HepG2 (cell line): ENCODE results near the gene TECTB. TPM values are rescaled to one million over a fixed set of nuclear protein-coding genes. Genes with fewer than 3 reads are reported as not detected.

ENCODE experiments used
- ATF1 ChIP-seq: IDR thresholded peaks from 2 replicates; pipeline ENCODE4 v1.6.1; 2016; ENCODE audit warnings: mild to moderate bottlenecking, control low read depth
- CBX2 ChIP-seq, 2 experiments: fragments of 200-600 bp in 1 of 2; sonication (generic); formaldehyde crosslinking in 1 of 2; IDR thresholded peaks; 2 replicates each; pipeline versions ENCODE4 v1.7.0 to v1.8.1; 2018 to 2022; ENCODE audit warnings: low read depth in 2 of 2, low read length in 1 of 2, mild to moderate bottlenecking in 1 of 2, missing genetic modification reagents in 1 of 2
- CBX5 ChIP-seq: sonication (generic); formaldehyde crosslinking; IDR thresholded peaks from 2 replicates; pipeline ENCODE4 v1.4.0; 2020; ENCODE audit warnings: missing genetic modification reagents, borderline replicate concordance
- CC2D1A ChIP-seq: sonication (generic); formaldehyde crosslinking; IDR thresholded peaks from 2 replicates; pipeline ENCODE4 v1.8.1; 2023; ENCODE audit warnings: mild to moderate bottlenecking, missing genetic modification reagents
- CENPT ChIP-seq: sonication (generic); formaldehyde crosslinking; IDR thresholded peaks from 2 replicates; pipeline ENCODE4 v1.8.0; 2022; ENCODE audit warnings: low read depth, mild to moderate bottlenecking, moderate library complexity, missing genetic modification reagents
- CENPX ChIP-seq: sonication (generic); formaldehyde crosslinking; IDR thresholded peaks from 2 replicates; pipeline ENCODE4 v1.9.0; 2021; ENCODE audit warnings: mild to moderate bottlenecking, missing genetic modification reagents, moderate library complexity
- FOXM1 ChIP-seq: sonication (generic); formaldehyde crosslinking; IDR thresholded peaks from 2 replicates; pipeline ENCODE4 v1.5.0; 2020; ENCODE audit warnings: missing genetic modification reagents
- HOXA7 ChIP-seq: sonication (generic); formaldehyde crosslinking; IDR thresholded peaks from 2 replicates; pipeline ENCODE4 v1.8.1; 2022; ENCODE audit warnings: mild to moderate bottlenecking, missing genetic modification reagents, moderate library complexity
- JUNB ChIP-seq: sonication (generic); formaldehyde crosslinking; IDR thresholded peaks from 2 replicates; pipeline ENCODE4 v1.8.0; 2022; ENCODE audit warnings: missing genetic modification reagents, mild to moderate bottlenecking, borderline replicate concordance
- MAF1 ChIP-seq: sonication (generic); formaldehyde crosslinking; IDR thresholded peaks from 2 replicates; pipeline ENCODE4 v1.5.0; 2020; ENCODE audit warnings: missing genetic modification reagents, borderline replicate concordance
- NR3C1 ChIP-seq: sonication (generic); formaldehyde crosslinking; IDR thresholded peaks from 2 replicates; pipeline ENCODE4 v1.4.0; 2020; ENCODE audit warnings: missing genetic modification reagents
- PTBP1 ChIP-seq: fragments of 200-400 bp; formaldehyde crosslinking; IDR thresholded peaks from 2 replicates; pipeline ENCODE4 v1.6.1; 2018; ENCODE audit warnings: low read length, low read depth; ENCODE audit not compliant: poor library complexity, severe bottlenecking
- SMC3 ChIP-seq: IDR thresholded peaks from 2 replicates; pipeline ENCODE4 v1.6.1; 2011; ENCODE audit warnings: low read length, improper control_type of control experiment
- SRF ChIP-seq: IDR thresholded peaks from 2 replicates; pipeline ENCODE4 v1.6.1; 2011; ENCODE audit warnings: mild to moderate bottlenecking, low read depth, low read length, moderate library complexity
- SRSF1 ChIP-seq: fragments of 200-400 bp; formaldehyde crosslinking; optimal IDR thresholded peaks from 2 replicates; pipeline ENCODE3; 2017; ENCODE audit warnings: mild to moderate bottlenecking, low read depth, low read length, moderate library complexity
- SSRP1 ChIP-seq: IDR thresholded peaks from 2 replicates; pipeline ENCODE4 v1.6.1; 2016; ENCODE audit warnings: control low read depth
- WIZ ChIP-seq: sonication (generic); formaldehyde crosslinking; IDR thresholded peaks from 2 replicates; pipeline ENCODE4 v1.5.1; 2020; ENCODE audit warnings: mild to moderate bottlenecking, missing genetic modification reagents
- ZFP62 ChIP-seq: sonication (generic); formaldehyde crosslinking; IDR thresholded peaks from 2 replicates; pipeline ENCODE4 v1.4.0; 2020; ENCODE audit warnings: missing genetic modification reagents
- ZNF432 ChIP-seq: sonication (generic); formaldehyde crosslinking; IDR thresholded peaks from 2 replicates; pipeline ENCODE4 v1.5.0; 2020; ENCODE audit warnings: missing genetic modification reagents, mild to moderate bottlenecking, borderline replicate concordance
- ZNF468 ChIP-seq: sonication (generic); formaldehyde crosslinking; IDR thresholded peaks from 2 replicates; pipeline ENCODE4 v1.8.0; 2022; ENCODE audit warnings: mild to moderate bottlenecking, moderate library complexity, missing genetic modification reagents
- ZNF549 ChIP-seq: sonication (generic); formaldehyde crosslinking; IDR thresholded peaks from 2 replicates; pipeline ENCODE4 v1.5.0; 2020; ENCODE audit warnings: missing genetic modification reagents
- ZNF619 ChIP-seq: sonication (generic); formaldehyde crosslinking; IDR thresholded peaks from 2 replicates; pipeline ENCODE4 v1.4.0; 2020; ENCODE audit warnings: mild to moderate bottlenecking, missing genetic modification reagents
- ZNF780A ChIP-seq: sonication (generic); formaldehyde crosslinking; IDR thresholded peaks from 2 replicates; pipeline ENCODE4 v1.8.0; 2022; ENCODE audit warnings: mild to moderate bottlenecking, missing genetic modification reagents, moderate library complexity
- polyA plus RNA-seq, 8 experiments: library from polyadenylated mRNA; depleted of rRNA in 3 of 8; stranded (reverse) in 7 of 8; unstranded in 1 of 8; fragments of >200 nt; fragmentation: Illumina TruSeq in 4 of 8; extraction: Trizol in 4 of 8; gene quantifications; 2 replicates each; pipeline versions ENCODE4 v1.2.1 to v1.2.3, GENCODE V29; 2011 to 2016; ENCODE audit warnings: low read depth in 4 of 8, missing spikeins in 1 of 8, mixed read lengths in 1 of 8; ENCODE audit not compliant: insufficient read depth in 1 of 8
- total RNA-seq, 5 experiments: library from RNA; depleted of rRNA; stranded (reverse); fragments of >200 nt; fragmentation: Illumina TruSeq; extraction: Trizol; gene quantifications; 2 replicates each; pipeline ENCODE4 v1.2.3, GENCODE V29; 2016; ENCODE audit warnings: low read depth in 1 of 5
- TF ChIP-seq, protein P1 (sequence below): IDR thresholded peaks from 2 replicates; pipeline ENCODE4 v1.6.1; 2016; ENCODE audit warnings: mild to moderate bottlenecking, missing biosample characterization, missing genetic modification reagents
- TF ChIP-seq, protein P2 (sequence below): sonication (generic); formaldehyde crosslinking; IDR thresholded peaks from 2 replicates; pipeline ENCODE4 v1.8.0; 2022; ENCODE audit warnings: mild to moderate bottlenecking, missing genetic modification reagents; ENCODE audit not compliant: insufficient replicate concordance
- TF ChIP-seq, protein P3 (sequence below): sonication (generic); formaldehyde crosslinking; IDR thresholded peaks from 2 replicates; pipeline ENCODE4 v1.4.0; 2020; ENCODE audit warnings: mild to moderate bottlenecking, missing genetic modification reagents
- TF ChIP-seq, protein P4 (sequence below): sonication (generic); formaldehyde crosslinking; IDR thresholded peaks from 2 replicates; pipeline ENCODE4 v1.5.0; 2020; ENCODE audit warnings: missing genetic modification reagents, mild to moderate bottlenecking, borderline replicate concordance
- TF ChIP-seq, protein P5 (sequence below): sonication (generic); formaldehyde crosslinking; IDR thresholded peaks from 2 replicates; pipeline ENCODE4 v1.8.0; 2022; ENCODE audit warnings: mild to moderate bottlenecking, missing genetic modification reagents, moderate library complexity

Gene TECTB
- total and polyA plus RNA-seq, 2 of the 13 experiments (the other 11 are each of a cell fraction or from before 2014, with no cell fraction given), result 0.78 to 1.8 TPM

DNA sequence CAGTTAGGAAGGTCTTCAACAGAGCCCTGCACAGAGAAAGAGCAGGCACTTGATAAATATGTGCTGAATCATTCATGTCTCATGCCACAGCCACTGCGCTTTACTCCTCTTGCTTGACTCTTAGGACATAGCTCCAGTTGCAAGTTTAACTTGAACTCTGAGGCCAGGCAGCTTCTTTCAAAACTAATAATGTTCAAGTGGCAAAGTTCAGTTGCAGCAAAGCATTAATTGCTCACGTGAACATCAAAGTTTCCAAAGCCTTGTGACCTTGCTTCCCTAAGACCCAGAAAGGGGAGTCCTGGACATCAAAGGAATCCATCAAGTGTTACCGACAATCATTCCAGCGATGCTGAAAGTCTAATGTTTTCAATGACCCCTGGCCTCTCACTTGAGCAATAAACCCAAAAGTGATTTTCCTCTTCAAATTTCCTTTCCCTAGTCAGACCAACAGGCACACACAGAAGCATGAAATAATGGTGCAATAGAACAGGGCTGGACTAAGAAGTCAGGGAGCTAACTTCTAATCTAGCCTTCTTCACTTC is 21.8 kb upstream of the TECTB start (continued):
- TF ChIP-seq, protein P1, sequence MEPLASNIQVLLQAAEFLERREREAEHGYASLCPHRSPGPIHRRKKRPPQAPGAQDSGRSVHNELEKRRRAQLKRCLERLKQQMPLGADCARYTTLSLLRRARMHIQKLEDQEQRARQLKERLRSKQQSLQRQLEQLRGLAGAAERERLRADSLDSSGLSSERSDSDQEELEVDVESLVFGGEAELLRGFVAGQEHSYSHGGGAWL (CRISPR knock-in tag), result peak; percentile 29; the same call in 1 of the 2 replicates
- TF ChIP-seq ZFP62 (CRISPR knock-in tag), result no peak
- peak; percentile 70; the same call in 1 of the 2 replicates for TF ChIP-seq ATF1 (CRISPR knock-in tag)
- no peak for TF ChIP-seq PTBP1
- no peak for TF ChIP-seq ZNF619 (CRISPR knock-in tag)
- no peak for TF ChIP-seq ZNF780A
- no peak; the same call in 1 of the 2 replicates for TF ChIP-seq WIZ (CRISPR knock-in tag)
- TF ChIP-seq ZNF468 (CRISPR knock-in tag), result no peak
- TF ChIP-seq, protein P2, sequence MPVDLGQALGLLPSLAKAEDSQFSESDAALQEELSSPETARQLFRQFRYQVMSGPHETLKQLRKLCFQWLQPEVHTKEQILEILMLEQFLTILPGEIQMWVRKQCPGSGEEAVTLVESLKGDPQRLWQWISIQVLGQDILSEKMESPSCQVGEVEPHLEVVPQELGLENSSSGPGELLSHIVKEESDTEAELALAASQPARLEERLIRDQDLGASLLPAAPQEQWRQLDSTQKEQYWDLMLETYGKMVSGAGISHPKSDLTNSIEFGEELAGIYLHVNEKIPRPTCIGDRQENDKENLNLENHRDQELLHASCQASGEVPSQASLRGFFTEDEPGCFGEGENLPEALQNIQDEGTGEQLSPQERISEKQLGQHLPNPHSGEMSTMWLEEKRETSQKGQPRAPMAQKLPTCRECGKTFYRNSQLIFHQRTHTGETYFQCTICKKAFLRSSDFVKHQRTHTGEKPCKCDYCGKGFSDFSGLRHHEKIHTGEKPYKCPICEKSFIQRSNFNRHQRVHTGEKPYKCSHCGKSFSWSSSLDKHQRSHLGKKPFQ (CRISPR knock-in tag), result no peak
- TF ChIP-seq FOXM1, result no peak
- no peak for TF ChIP-seq SRF
- no peak for TF ChIP-seq NR3C1 (CRISPR knock-in tag)
- no peak for TF ChIP-seq CENPT (CRISPR knock-in tag)
- TF ChIP-seq SSRP1, result no peak
- no peak for TF ChIP-seq ZNF549 (CRISPR knock-in tag)
- no peak for TF ChIP-seq MAF1 (CRISPR knock-in tag)
- TF ChIP-seq, protein P3, sequence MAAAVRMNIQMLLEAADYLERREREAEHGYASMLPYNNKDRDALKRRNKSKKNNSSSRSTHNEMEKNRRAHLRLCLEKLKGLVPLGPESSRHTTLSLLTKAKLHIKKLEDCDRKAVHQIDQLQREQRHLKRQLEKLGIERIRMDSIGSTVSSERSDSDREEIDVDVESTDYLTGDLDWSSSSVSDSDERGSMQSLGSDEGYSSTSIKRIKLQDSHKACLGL (CRISPR knock-in tag), result no peak; the same call in 1 of the 2 replicates
- TF ChIP-seq JUNB (CRISPR knock-in tag), result peak; percentile 76; the same call in 1 of the 2 replicates
- TF ChIP-seq, protein P4, sequence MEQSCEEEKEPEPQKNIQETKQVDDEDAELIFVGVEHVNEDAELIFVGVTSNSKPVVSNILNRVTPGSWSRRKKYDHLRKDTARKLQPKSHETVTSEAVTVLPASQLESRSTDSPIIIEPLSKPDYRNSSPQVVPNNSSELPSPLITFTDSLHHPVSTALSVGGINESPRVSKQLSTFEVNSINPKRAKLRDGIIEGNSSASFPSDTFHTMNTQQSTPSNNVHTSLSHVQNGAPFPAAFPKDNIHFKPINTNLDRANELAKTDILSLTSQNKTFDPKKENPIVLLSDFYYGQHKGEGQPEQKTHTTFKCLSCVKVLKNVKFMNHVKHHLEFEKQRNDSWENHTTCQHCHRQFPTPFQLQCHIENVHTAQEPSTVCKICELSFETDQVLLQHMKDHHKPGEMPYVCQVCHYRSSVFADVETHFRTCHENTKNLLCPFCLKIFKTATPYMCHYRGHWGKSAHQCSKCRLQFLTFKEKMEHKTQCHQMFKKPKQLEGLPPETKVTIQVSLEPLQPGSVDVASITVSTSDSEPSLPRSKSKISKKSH (CRISPR knock-in tag), result no peak
- TF ChIP-seq CBX5, result peak; percentile 96
- 0 out of 2 replicates have a peak, but pooled peaks have one; percentile 74 for TF ChIP-seq CC2D1A (CRISPR knock-in tag)
- TF ChIP-seq CBX2 (IDR thresholded peaks at IDR 0.05; ENCODE audit: low read depth, low read length), result no peak
- no peak for TF ChIP-seq CBX2 (CRISPR knock-in tag; IDR thresholded peaks at IDR 0.05; ENCODE audit: low read depth)
- peak; percentile 50 for TF ChIP-seq SMC3
- TF ChIP-seq ZNF432 (CRISPR knock-in tag), result no peak
- TF ChIP-seq, protein P5, sequence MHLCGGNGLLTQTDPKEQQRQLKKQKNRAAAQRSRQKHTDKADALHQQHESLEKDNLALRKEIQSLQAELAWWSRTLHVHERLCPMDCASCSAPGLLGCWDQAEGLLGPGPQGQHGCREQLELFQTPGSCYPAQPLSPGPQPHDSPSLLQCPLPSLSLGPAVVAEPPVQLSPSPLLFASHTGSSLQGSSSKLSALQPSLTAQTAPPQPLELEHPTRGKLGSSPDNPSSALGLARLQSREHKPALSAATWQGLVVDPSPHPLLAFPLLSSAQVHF, result no peak
- TF ChIP-seq HOXA7 (CRISPR knock-in tag), result no peak
- no peak for TF ChIP-seq CENPX (CRISPR knock-in tag)
- TF ChIP-seq SRSF1, result no peak
